Measurements from ENCODE around the gene GNAQ. TPM values are rescaled to one million over a fixed set of nuclear protein-coding genes. Genes with fewer than 3 reads are reported as not detected.

GNAQ gene
- polyA plus RNA-seq, 1 of the 3 experiments (the other 2 are of a cell fraction), result 20.9 TPM

- Histone ChIP-seq H3K4me2 (no peak overlapping the region), H2AFZ (ENCODE audit: low read depth) (no peak overlapping the region), H3K9me2 (no peaks in the 10 kb centered on the region), H3K36me3 (replicated peaks in 1 of 2; ENCODE audit: control insufficient read depth in 1 of 2, insufficient read depth in 2 of 2, low read length in 1 of 2) (peaks cover 21 to 37% of the 10 kb centered on the region in 2 experiments), H3K27me3 (ENCODE audit: insufficient read depth) (no peaks in the 10 kb centered on the region), H3F3A (replicated peaks; ENCODE audit: insufficient read depth) (peaks cover 31% of the 10 kb centered on the region), H3K79me2 (ENCODE audit: insufficient read depth) (0 out of 2 replicates have a peak, but pooled peaks cover 4% of the 10 kb centered on the region), H3K9me3 (no peaks in the 10 kb centered on the region), H3K4me1 (ENCODE audit: control insufficient read depth in 1 of 2, insufficient read depth in 2 of 2, low read depth in 1 of 2, low read length in 1 of 2) (peaks cover 20 to 33% of the 10 kb centered on the region in 2 experiments; a peak in 3 of 4 replicates), H4K20me1 (ENCODE audit: insufficient read depth) (no peaks in the 10 kb centered on the region), H3K4me3 (ENCODE audit: low read depth in 2 of 2, low read length in 1 of 2) (no peak overlapping the region), H3K27ac (ENCODE audit: low read depth in 2 of 2, low read length in 1 of 2) (peak overlapping the region in 1 of 2 experiments; percentile 72; a peak in 1 of 4 replicates), H3K9ac (no peak overlapping the region)
- ChIA-PET CTCF (interaction anchor here (1.1 to 1.4 kb wide), 3 partner anchors 15 to 307 kb away, joined by 3 to 7 read pairs (median 5); no protein-coding TSS in a partner anchor), POLR2A (no interaction called here)
- TF ChIP-seq RXRA (IDR thresholded peaks at IDR 0.05; ENCODE audit: borderline replicate concordance, low read depth) (no peak), FOSL2 (IDR thresholded peaks at IDR 0.05; ENCODE audit: borderline replicate concordance, low read depth) (no peak), CHD2 (IDR thresholded peaks at IDR 0.05; ENCODE audit: low read length, partially characterized antibody) (no peak), GABPA (IDR thresholded peaks at IDR 0.05; ENCODE audit: low read depth) (no peak), ELF1 (IDR thresholded peaks at IDR 0.05) (no peak), CTCF (IDR thresholded peaks at IDR 0.05) (no peak), RCOR1 (IDR thresholded peaks at IDR 0.05; ENCODE audit: low read length) (no peak), NRF1 (IDR thresholded peaks at IDR 0.05; ENCODE audit: low read depth, low read length) (no peak), PBX3 (IDR thresholded peaks at IDR 0.05) (no peak), IRF3 (IDR thresholded peaks at IDR 0.05; ENCODE audit: low read depth, low read length) (no peak), TCF12 (IDR thresholded peaks at IDR 0.05) (no peak), ZBTB33 (IDR thresholded peaks at IDR 0.05; ENCODE audit: borderline replicate concordance, low read depth) (no peak), POLR2AphosphoS5 (IDR thresholded peaks at IDR 0.05; ENCODE audit: low read depth, low read length) (no peak), SIN3A (IDR thresholded peaks at IDR 0.05; ENCODE audit: borderline replicate concordance, low read depth, low read length) (no peak), MEF2A (IDR thresholded peaks at IDR 0.05; ENCODE audit: borderline replicate concordance, low read depth) (no peak), FOXJ3 (CRISPR knock-in tag; IDR thresholded peaks at IDR 0.05) (no peak), EP300 (IDR thresholded peaks at IDR 0.05; ENCODE audit: borderline replicate concordance in 1 of 2, low read depth in 1 of 2, low read length in 1 of 2) (no peak), FOXM1 (IDR thresholded peaks at IDR 0.05; ENCODE audit: low read depth) (no peak), MXI1 (IDR thresholded peaks at IDR 0.05; ENCODE audit: low read depth, low read length) (no peak)
- 85% methylated on average over 1 of the region's 1 CpG for WGBS (ENCODE audit: low lambda C conversion rate)
- DNase-seq, result no peak
These were observed 302.4 kb downstream of the GNAQ start for GRCh38 chr9:77729177-77729576.

Data from SK-N-SH (cell line).